ENCODE results near the gene FCHO2.

Gene FCHO2

DNA sequence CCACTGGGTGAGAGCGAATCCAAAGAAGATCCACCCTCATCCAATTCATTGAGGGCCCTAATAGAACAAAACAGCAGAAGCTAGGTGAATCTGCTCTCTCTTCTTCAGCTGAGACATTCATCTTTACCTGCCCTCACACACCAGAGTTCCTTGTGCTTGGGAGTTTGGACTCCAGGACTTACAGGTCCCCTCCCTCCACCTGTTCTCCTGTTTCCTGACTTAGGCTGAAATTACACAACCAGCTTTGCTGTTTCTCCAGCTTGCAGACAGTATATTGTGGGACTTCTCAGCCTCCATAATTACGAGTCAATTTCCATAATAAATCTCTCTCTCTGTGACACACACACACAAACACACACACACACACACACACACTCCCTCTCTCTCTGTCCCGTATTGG is 183.6 kb downstream of the FCHO2 start:
- DNase-seq, result no peak

All from SIG-M5 (cell line).